Uterus (tissue), 2 donors: ENCODE data around the gene SF3B3.

ENCODE experiments used
- CTCF ChIP-seq, 4 experiments: fragments of 200-600 bp in 2 of 4; fragments of 450-650 bp in 2 of 4; sonication (generic) in 2 of 4; IDR thresholded peaks; one replicate each; pipeline ENCODE4 v1.5.1; 2016 to 2019; ENCODE audit warnings: antibody characterized with exemption in 4 of 4, mild to moderate bottlenecking in 2 of 4, moderate library complexity in 1 of 4
- POLR2A ChIP-seq, 2 donors: fragments of 450-650 bp; IDR thresholded peaks; one replicate each; pipeline ENCODE4 v1.6.1; 2016; ENCODE audit warnings: antibody characterized with exemption in 2 of 2, mild to moderate bottlenecking in 1 of 2, moderate library complexity in 1 of 2

GRCh38 chr16:70496513-70496912 lies 27.1 kb upstream of the SF3B3 start:
- TF ChIP-seq CTCF (IDR thresholded peaks at IDR 0.05) (no peak), POLR2A (IDR thresholded peaks at IDR 0.05) (no peak)
